ENCODE data around the gene TMEM171.

- TF ChIP-seq CTCF (conservative IDR thresholded peaks at IDR 0.05; ENCODE audit: low read length) (no peak), EZH2phosphoT487 (IDR thresholded peaks at IDR 0.05; ENCODE audit: borderline replicate concordance) (no peak)
Measured at GRCh38 chr5:73117088-73117740, 3.2 kb upstream of the TMEM171 start.
